ENCODE results near the gene PIWIL4.
"Not testable (repeated sequence)": the region's sequence is repeated elsewhere in the genome, so short reads cannot be mapped to it uniquely, and the experiment has no call there.

PIWIL4 gene

DNA sequence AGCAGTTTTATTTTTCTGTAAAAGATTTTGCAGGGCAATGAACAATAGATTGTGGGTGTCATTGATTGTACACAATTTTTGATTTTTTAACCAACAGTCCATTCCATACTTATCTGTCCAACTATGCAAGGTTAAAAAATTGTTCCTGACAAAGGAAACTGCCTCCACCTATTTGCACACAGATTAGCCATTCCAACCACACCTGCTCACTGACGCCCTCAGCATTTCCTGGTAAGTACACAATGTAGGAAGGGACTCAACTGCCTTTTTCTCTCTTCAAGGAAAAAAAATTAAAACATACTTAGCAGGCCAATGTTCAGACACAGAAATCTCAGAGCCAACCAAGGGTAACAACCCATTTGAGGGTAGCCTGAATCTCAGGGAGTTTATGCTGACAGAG lies 27.7 kb upstream of the PIWIL4 start:
- H3K36me3 Mint-ChIP-seq: peaks cover 2% of the 10 kb centered on the region
- H3K27ac Mint-ChIP-seq: no peak overlapping the region
- peaks cover 8% of the 10 kb centered on the region for H3K27me3 Mint-ChIP-seq
- no peak overlapping the region for H3K4me3 Mint-ChIP-seq
- H3K9me3 Mint-ChIP-seq: no peaks in the 10 kb centered on the region
- H3K4me1 Mint-ChIP-seq: peaks cover 7% of the 10 kb centered on the region
- no peak for DNase-seq (ENCODE audit: low spot score in 2 of 2)
- no peak for ATAC-seq (ENCODE audit: low read depth)

DNA sequence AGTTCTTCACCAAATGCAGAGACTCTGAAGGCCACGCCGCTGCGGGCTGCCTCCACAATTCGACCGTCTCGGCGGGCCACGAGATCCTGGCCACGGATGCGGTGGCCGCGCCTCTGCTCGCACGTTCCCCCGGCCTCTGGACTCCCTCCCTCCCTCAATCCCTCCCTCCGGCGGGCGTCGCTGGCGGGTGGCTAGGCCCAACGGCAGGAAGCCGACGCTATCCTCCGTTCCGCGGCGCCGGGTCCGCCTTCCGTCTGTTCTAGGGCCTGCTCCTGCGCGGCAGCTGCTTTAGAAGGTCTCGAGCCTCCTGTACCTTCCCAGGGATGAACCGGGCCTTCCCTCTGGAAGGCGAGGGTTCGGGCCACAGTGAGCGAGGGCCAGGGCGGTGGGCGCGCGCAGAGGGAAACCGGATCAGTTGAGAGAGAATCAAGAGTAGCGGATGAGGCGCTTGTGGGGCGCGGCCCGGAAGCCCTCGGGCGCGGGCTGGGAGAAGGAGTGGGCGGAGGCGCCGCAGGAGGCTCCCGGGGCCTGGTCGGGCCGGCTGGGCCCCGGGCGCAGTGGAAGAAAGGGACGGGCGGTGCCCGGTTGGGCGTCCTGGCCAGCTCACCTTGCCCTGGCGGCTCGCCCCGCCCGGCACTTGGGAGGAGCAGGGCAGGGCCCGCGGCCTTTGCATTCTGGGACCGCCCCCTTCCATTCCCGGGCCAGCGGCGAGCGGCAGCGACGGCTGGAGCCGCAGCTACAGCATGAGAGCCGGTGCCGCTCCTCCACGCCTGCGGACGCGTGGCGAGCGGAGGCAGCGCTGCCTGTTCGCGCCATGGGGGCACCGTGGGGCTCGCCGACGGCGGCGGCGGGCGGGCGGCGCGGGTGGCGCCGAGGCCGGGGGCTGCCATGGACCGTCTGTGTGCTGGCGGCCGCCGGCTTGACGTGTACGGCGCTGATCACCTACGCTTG lies 23.2 kb upstream of the PIWIL4 start, which contains the start of gene FUT4:
Gene FUT4 (plus strand): TSS at position 227 of the 951 bp plus-strand sequence. CDS start 213 bp downstream, at position 440.
- Mint-ChIP-seq H3K4me3 (peak within 1 kb of the TSS; percentile 94), H3K27me3 (peaks cover 2% of the 10 kb centered on the region), H3K4me1 (peaks cover 14% of the 10 kb centered on the region), H3K9me3 (no peaks in the 10 kb centered on the region), H3K36me3 (peaks cover 2% of the 10 kb centered on the region), H3K27ac (peak within 1 kb of the TSS; percentile 91)
- peak; percentile 34 to 57 for DNase-seq (ENCODE audit: low spot score in 2 of 2)
- ATAC-seq (ENCODE audit: low read depth): peak; percentile 71

- ATAC-seq (ENCODE audit: low read depth): peak; percentile 2
- Mint-ChIP-seq H3K27me3 (peaks cover 2% of the 10 kb centered on the region), H3K4me3 (peak overlapping the region; percentile 94), H3K9me3 (no peaks in the 10 kb centered on the region), H3K4me1 (peaks cover 14% of the 10 kb centered on the region), H3K27ac (no peak overlapping the region), H3K36me3 (peaks cover 2% of the 10 kb centered on the region)
- DNase-seq (ENCODE audit: low spot score in 2 of 2): no peak
Observed at GRCh38 chr11:94544646-94545263, 22.4 kb upstream of the PIWIL4 start.

GRCh38 chr11:94545264-94546161 lies 21.7 kb upstream of the PIWIL4 start:
- no peaks in the 10 kb centered on the region for H3K9me3 Mint-ChIP-seq
- ATAC-seq (ENCODE audit: low read depth) (no peak), DNase-seq (ENCODE audit: low spot score in 2 of 2) (no peak)
- no peak overlapping the region for H3K27ac Mint-ChIP-seq
- peaks cover 2% of the 10 kb centered on the region for H3K27me3 Mint-ChIP-seq
- peaks cover 17% of the 10 kb centered on the region for H3K4me1 Mint-ChIP-seq
- peak overlapping the region; percentile 75 for H3K4me3 Mint-ChIP-seq
- peaks cover 2% of the 10 kb centered on the region for H3K36me3 Mint-ChIP-seq

GRCh38 chr11:94546162-94546470 lies 21.1 kb upstream of the PIWIL4 start:
- ATAC-seq (ENCODE audit: low read depth): no peak
- H3K27me3 Mint-ChIP-seq: peaks cover 2% of the 10 kb centered on the region
- H3K36me3 Mint-ChIP-seq: peaks cover 2% of the 10 kb centered on the region
- DNase-seq (ENCODE audit: low spot score in 2 of 2): no peak
- peaks cover 18% of the 10 kb centered on the region for H3K4me1 Mint-ChIP-seq
- H3K4me3 Mint-ChIP-seq: no peak overlapping the region
- H3K27ac Mint-ChIP-seq: no peak overlapping the region
- H3K9me3 Mint-ChIP-seq: no peaks in the 10 kb centered on the region

- no peaks in the 10 kb centered on the region for H3K27me3 Mint-ChIP-seq
- peaks cover 18% of the 10 kb centered on the region for H3K4me1 Mint-ChIP-seq
- H3K27ac Mint-ChIP-seq: no peak overlapping the region
- no peak for DNase-seq (ENCODE audit: low spot score in 2 of 2)
- no peak for ATAC-seq (ENCODE audit: low read depth)
- no peaks in the 10 kb centered on the region for H3K9me3 Mint-ChIP-seq
- peaks cover 2% of the 10 kb centered on the region for H3K36me3 Mint-ChIP-seq
- no peak overlapping the region for H3K4me3 Mint-ChIP-seq
Observed at GRCh38 chr11:94546886-94547285, 20.3 kb upstream of the PIWIL4 start.

- H3K9me3 Mint-ChIP-seq: no peaks in the 10 kb centered on the region
- no peaks in the 10 kb centered on the region for H3K36me3 Mint-ChIP-seq
- no peaks in the 10 kb centered on the region for H3K27me3 Mint-ChIP-seq
- H3K4me1 Mint-ChIP-seq: peaks cover 11% of the 10 kb centered on the region
- ATAC-seq (ENCODE audit: low read depth) (no peak), DNase-seq (ENCODE audit: low spot score in 2 of 2) (no peak)
- H3K4me3 Mint-ChIP-seq: no peak overlapping the region
- no peak overlapping the region for H3K27ac Mint-ChIP-seq
Observed at GRCh38 chr11:94549146-94549545, 18.0 kb upstream of the PIWIL4 start.

DNA sequence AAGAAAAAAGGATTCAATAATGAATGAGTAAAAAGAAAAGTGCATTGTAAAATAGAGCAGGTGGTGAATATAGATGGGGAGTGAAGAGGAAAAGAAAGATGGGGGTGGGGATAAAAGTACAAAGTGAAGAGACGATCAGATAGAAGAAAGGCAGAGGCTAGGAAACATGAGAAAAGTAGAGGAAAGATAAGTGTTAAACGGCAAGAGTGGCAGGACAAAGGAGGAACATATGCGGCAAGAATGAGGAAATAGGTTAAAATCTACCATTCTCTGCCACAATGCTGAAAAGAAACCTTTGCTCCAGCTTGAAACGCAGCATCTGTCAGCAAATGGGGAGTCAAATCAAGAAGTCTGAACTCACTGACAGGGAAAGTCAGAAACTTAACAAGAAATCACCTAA lies 16.7 kb upstream of the PIWIL4 start:
- H3K9me3 Mint-ChIP-seq: no peaks in the 10 kb centered on the region
- H3K4me3 Mint-ChIP-seq: no peak overlapping the region
- no peak for DNase-seq (ENCODE audit: low spot score in 2 of 2)
- ATAC-seq (ENCODE audit: low read depth): no peak
- no peak overlapping the region for H3K27ac Mint-ChIP-seq
- no peaks in the 10 kb centered on the region for H3K36me3 Mint-ChIP-seq
- no peaks in the 10 kb centered on the region for H3K27me3 Mint-ChIP-seq
- peaks cover 11% of the 10 kb centered on the region for H3K4me1 Mint-ChIP-seq

DNA sequence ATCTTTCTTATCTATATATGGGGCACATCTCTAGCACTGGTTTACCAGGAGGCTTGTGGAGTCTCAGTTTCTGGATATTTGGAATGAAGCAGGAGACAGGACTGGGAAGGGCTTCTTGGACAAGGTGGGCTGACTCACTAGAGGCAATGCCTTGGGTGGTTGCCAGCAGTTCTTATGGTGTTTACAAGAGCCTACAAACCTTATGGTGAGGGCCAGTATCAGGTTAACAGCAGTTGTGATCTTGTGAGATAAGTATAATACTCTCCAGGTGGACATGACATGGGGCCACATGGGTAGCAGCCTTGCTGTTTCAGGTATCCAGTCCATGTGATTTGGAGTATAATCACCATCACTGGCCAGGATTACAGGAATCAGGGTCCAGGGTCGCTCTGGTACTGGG lies 13.2 kb upstream of the PIWIL4 start:
- no peaks in the 10 kb centered on the region for H3K9me3 Mint-ChIP-seq
- H3K4me1 Mint-ChIP-seq: peaks cover 4% of the 10 kb centered on the region
- no peaks in the 10 kb centered on the region for H3K36me3 Mint-ChIP-seq
- H3K27me3 Mint-ChIP-seq: no peaks in the 10 kb centered on the region
- no peak overlapping the region for H3K4me3 Mint-ChIP-seq
- no peak for DNase-seq (ENCODE audit: low spot score in 2 of 2)
- ATAC-seq (ENCODE audit: low read depth): no peak
- H3K27ac Mint-ChIP-seq: no peak overlapping the region

DNA sequence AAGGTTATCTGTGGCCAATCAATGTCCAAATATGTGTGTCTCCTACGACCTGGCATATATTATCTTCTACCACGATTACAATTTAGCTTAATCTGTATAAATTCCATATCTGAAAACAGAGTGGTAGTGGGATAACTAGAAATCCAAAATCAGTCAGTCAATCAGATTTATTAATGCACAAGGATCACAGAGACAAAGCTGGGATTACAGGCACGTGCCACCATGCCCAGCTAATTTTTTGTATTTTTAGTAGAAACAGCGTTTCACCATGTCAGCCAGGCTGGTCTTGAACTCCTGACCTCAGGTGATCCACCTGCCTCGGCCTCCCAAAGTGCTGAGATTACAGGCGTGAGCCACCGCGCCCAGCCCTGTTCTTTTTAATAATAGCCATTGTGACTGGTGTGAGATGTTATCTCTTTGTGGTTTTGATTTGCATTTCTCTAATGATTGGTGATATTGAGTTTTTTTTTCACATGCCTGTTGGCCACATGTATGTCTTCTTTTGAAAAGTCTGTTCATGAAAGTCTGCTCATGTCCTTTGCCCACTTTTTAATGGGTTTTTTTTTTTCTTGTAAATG lies 11.3 kb upstream of the PIWIL4 start:
- not testable (repeated sequence) for H3K4me1 Mint-ChIP-seq; DNase-seq (ENCODE audit: low spot score in 2 of 2); H3K4me3 Mint-ChIP-seq; ATAC-seq (ENCODE audit: low read depth); H3K9me3 Mint-ChIP-seq; H3K36me3 Mint-ChIP-seq; H3K27ac Mint-ChIP-seq; H3K27me3 Mint-ChIP-seq

DNA sequence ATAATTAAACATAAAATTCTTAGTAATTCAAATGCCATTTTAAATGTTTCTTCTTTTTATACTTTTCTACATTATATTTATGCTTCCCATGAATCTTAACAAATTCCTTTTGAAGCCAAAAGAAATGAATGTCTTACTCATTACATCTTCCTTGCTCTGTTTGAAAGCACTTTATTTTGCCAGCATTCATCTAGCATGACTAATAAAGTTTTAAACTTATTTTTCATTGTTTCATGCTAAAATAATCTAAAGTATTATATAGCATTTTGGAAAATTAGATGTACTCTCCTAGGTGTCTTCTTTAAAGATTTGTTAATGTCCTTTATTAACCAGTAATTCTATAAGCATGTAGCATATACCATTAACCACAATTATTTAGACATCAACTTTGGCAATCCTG lies 9.7 kb upstream of the PIWIL4 start:
- Mint-ChIP-seq H3K9me3 (no peaks in the 10 kb centered on the region), H3K4me3 (no peak overlapping the region), H3K27me3 (no peaks in the 10 kb centered on the region), H3K36me3 (no peaks in the 10 kb centered on the region), H3K4me1 (no peaks in the 10 kb centered on the region), H3K27ac (no peak overlapping the region)
- DNase-seq (ENCODE audit: low spot score in 2 of 2): no peak
- no peak for ATAC-seq (ENCODE audit: low read depth)

- H3K4me1 Mint-ChIP-seq: no peaks in the 10 kb centered on the region
- no peak overlapping the region for H3K4me3 Mint-ChIP-seq
- no peaks in the 10 kb centered on the region for H3K27me3 Mint-ChIP-seq
- no peaks in the 10 kb centered on the region for H3K36me3 Mint-ChIP-seq
- no peak overlapping the region for H3K27ac Mint-ChIP-seq
- no peaks in the 10 kb centered on the region for H3K9me3 Mint-ChIP-seq
- DNase-seq (ENCODE audit: low spot score in 2 of 2): no peak
- no peak for ATAC-seq (ENCODE audit: low read depth)
Observed at GRCh38 chr11:94557992-94558391, 9.2 kb upstream of the PIWIL4 start.

GRCh38 chr11:94558468-94558867 lies 8.7 kb upstream of the PIWIL4 start:
- ATAC-seq (ENCODE audit: low read depth) (no peak), DNase-seq (ENCODE audit: low spot score in 2 of 2) (no peak)
- Mint-ChIP-seq H3K36me3 (no peaks in the 10 kb centered on the region), H3K4me1 (no peaks in the 10 kb centered on the region), H3K27me3 (peaks cover 2% of the 10 kb centered on the region), H3K27ac (no peak overlapping the region), H3K4me3 (no peak overlapping the region), H3K9me3 (no peaks in the 10 kb centered on the region)

- Mint-ChIP-seq H3K4me1 (no peaks in the 10 kb centered on the region), H3K27ac (no peak overlapping the region), H3K9me3 (no peaks in the 10 kb centered on the region), H3K36me3 (no peaks in the 10 kb centered on the region), H3K27me3 (peaks cover 2% of the 10 kb centered on the region), H3K4me3 (no peak overlapping the region)
- ATAC-seq (ENCODE audit: low read depth) (no peak), DNase-seq (ENCODE audit: low spot score in 2 of 2) (no peak)
Observed at GRCh38 chr11:94558932-94559331, 8.2 kb upstream of the PIWIL4 start.
